Measurements from ENCODE around the gene LHCGR. TPM values are rescaled to one million over a fixed set of nuclear protein-coding genes. Genes with fewer than 3 reads are reported as not detected.

LHCGR gene
- total and polyA plus RNA-seq, 8 donors, result not detected

- H3K36me3 ChIP-seq, result no peaks in the 10 kb centered on the region
- ATAC-seq, result peak in 3 of 4 donors; percentile 35 to 67 (median 47)
- H3K4me1 ChIP-seq, result no peaks in the 10 kb centered on the region
- TF ChIP-seq CTCF (IDR thresholded peaks at IDR 0.05), result no peak
- FAIRE-seq, result no peak
- no peak overlapping the region for H3K27ac ChIP-seq
- H3K4me3 ChIP-seq, result no peak overlapping the region
- no peaks in the 10 kb centered on the region for H3K9me3 ChIP-seq
- WGBS, 2 donors, result 14 to 22% methylated on average over 2 of the region's 2 CpGs
- no peaks in the 10 kb centered on the region for H3K27me3 ChIP-seq
- no peak for DNase-seq
- intact Hi-C loops (cut with DNase I), result no loop called here
These were observed 56.1 kb downstream of the LHCGR start for GRCh38 chr2:48699348-48699930.

DNA sequence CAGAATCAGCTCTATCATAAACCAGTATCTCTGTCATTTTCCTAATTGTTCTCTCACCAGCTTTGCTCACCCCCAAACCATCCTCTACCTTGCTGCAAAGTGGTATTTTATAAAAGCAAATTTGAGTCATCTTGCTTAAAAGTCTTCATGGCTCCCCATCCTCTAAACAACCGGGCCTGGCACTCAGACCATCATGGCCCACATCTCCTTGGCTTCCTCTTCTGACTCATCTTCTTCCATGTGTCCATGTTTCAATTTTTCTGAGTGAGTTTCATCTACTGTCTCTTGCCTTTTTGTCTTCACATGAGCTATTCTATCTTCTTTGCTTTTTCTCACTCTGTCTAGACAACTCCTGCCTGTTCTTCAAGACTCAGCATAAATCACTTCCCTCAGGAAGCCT is 58.6 kb downstream of the LHCGR start:
- no peaks in the 10 kb centered on the region for H3K36me3 ChIP-seq
- no peak for TF ChIP-seq CTCF (IDR thresholded peaks at IDR 0.05)
- ATAC-seq (no peak), FAIRE-seq (no peak), DNase-seq (no peak)
- no peak overlapping the region for H3K4me3 ChIP-seq
- no peaks in the 10 kb centered on the region for H3K9me3 ChIP-seq
- H3K27ac ChIP-seq, result no peak overlapping the region
- 45 to 81% methylated on average over 1 of the region's 1 CpG for WGBS, 2 donors
- no peaks in the 10 kb centered on the region for H3K4me1 ChIP-seq
- H3K27me3 ChIP-seq, result no peaks in the 10 kb centered on the region
- intact Hi-C loops (cut with DNase I), result no loop called here

DNA sequence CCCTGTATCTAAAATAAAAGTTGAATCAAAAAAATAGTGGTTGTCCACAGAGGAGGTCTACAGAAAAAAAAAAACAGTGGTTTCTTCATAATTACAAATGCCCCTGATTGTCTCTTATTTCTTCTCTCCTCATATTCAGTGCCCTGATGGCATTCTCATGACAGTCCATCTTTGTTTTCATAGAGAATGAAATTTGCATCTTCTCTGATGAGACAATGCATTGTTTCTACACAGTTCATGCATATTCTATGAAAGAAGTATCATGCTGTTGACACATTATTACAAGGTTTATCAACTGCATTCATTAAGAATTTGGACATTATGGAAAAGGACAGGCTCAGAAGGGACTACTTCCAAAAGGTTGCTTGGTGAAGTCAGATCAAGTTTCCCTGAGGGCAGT is 59.5 kb downstream of the LHCGR start:
- FAIRE-seq, result no peak
- no peak for DNase-seq
- Histone ChIP-seq H3K4me1 (no peaks in the 10 kb centered on the region), H3K4me3 (no peak overlapping the region), H3K27me3 (no peaks in the 10 kb centered on the region), H3K9me3 (no peaks in the 10 kb centered on the region), H3K36me3 (no peaks in the 10 kb centered on the region), H3K27ac (no peak overlapping the region)
- intact Hi-C loops (cut with DNase I), result no loop called here
- no peak for TF ChIP-seq CTCF (IDR thresholded peaks at IDR 0.05)
- no peak for ATAC-seq

GRCh38 chr2:48694149-48694548 is 61.4 kb downstream of the LHCGR start:
- Histone ChIP-seq H3K4me1 (no peaks in the 10 kb centered on the region), H3K27ac (no peak overlapping the region), H3K9me3 (no peaks in the 10 kb centered on the region), H3K36me3 (no peaks in the 10 kb centered on the region), H3K4me3 (no peak overlapping the region), H3K27me3 (no peaks in the 10 kb centered on the region)
- intact Hi-C loops (cut with DNase I), result no loop called here
- 24 to 30% methylated on average over 3 of the region's 3 CpGs for WGBS, 2 donors
- no peak for TF ChIP-seq CTCF (IDR thresholded peaks at IDR 0.05)
- DNase-seq (no peak), FAIRE-seq (no peak), ATAC-seq (no peak)

- no peaks in the 10 kb centered on the region for H3K27me3 ChIP-seq
- H3K9me3 ChIP-seq, result no peaks in the 10 kb centered on the region
- no peak for TF ChIP-seq CTCF (IDR thresholded peaks at IDR 0.05)
- H3K36me3 ChIP-seq, result no peaks in the 10 kb centered on the region
- intact Hi-C loops (cut with DNase I), result no loop called here
- DNase-seq (no peak), ATAC-seq (no peak), FAIRE-seq (no peak)
- no peak overlapping the region for H3K4me3 ChIP-seq
- H3K4me1 ChIP-seq, result no peaks in the 10 kb centered on the region
- H3K27ac ChIP-seq, result no peak overlapping the region
- WGBS, 2 donors, result 47 to 53% methylated on average over 3 of the region's 3 CpGs
These were observed 61.9 kb downstream of the LHCGR start for GRCh38 chr2:48693645-48694044.

Data from pancreas (tissue), 10 donors.